Measurements from ENCODE around the gene SLC31A1. TPM values are rescaled to one million over a fixed set of nuclear protein-coding genes. Genes with fewer than 3 reads are reported as not detected.

SLC31A1 gene
- total RNA-seq, 4 donors from 2014 or later, result 17.1 to 46.3 (median 27.2) TPM

- Histone ChIP-seq H3K4me3 (no peak overlapping the region), H3K27ac (no peak overlapping the region), H3K9me3 (no peaks in the 10 kb centered on the region), H3K4me1 (no peaks in the 10 kb centered on the region), H3K27me3 (no peaks in the 10 kb centered on the region), H3K36me3 (peaks cover 89% of the 10 kb centered on the region)
- no peak for DNase-seq (ENCODE audit: low spot score in 2 of 2)
- 0% methylated on average over 1 of the region's 1 CpG for WGBS
- no peak for TF ChIP-seq CTCF (IDR thresholded peaks at IDR 0.05)
- no peak for TF ChIP-seq EP300 (IDR thresholded peaks at IDR 0.05)
- TF ChIP-seq POLR2AphosphoS5 (IDR thresholded peaks at IDR 0.05), result no peak
- no peak for TF ChIP-seq POLR2A (IDR thresholded peaks at IDR 0.05)
Measured at GRCh38 chr9:113179839-113180238, 41.5 kb upstream of the SLC31A1 start.

- no peak overlapping the region for H3K4me3 ChIP-seq
- no peaks in the 10 kb centered on the region for H3K4me1 ChIP-seq
- H3K27me3 ChIP-seq, result no peaks in the 10 kb centered on the region
- peaks cover 95% of the 10 kb centered on the region for H3K36me3 ChIP-seq
- H3K9me3 ChIP-seq, result no peaks in the 10 kb centered on the region
- TF ChIP-seq CTCF (IDR thresholded peaks at IDR 0.05), result no peak
- no peak for TF ChIP-seq POLR2AphosphoS5 (IDR thresholded peaks at IDR 0.05)
- TF ChIP-seq POLR2A (IDR thresholded peaks at IDR 0.05), result no peak
- TF ChIP-seq EP300 (IDR thresholded peaks at IDR 0.05), result no peak
- no peak overlapping the region for H3K27ac ChIP-seq
- no peak for DNase-seq (ENCODE audit: low spot score in 2 of 2)
Measured at GRCh38 chr9:113181165-113181564, 40.2 kb upstream of the SLC31A1 start.

- Histone ChIP-seq H3K4me1 (peaks cover 14% of the 10 kb centered on the region), H3K27ac (no peak overlapping the region), H3K36me3 (peaks cover 92% of the 10 kb centered on the region), H3K27me3 (no peaks in the 10 kb centered on the region), H3K4me3 (no peak overlapping the region), H3K9me3 (no peaks in the 10 kb centered on the region)
- 94% methylated on average over 2 of the region's 2 CpGs for WGBS
- TF ChIP-seq POLR2AphosphoS5 (IDR thresholded peaks at IDR 0.05), result no peak
- TF ChIP-seq POLR2A (IDR thresholded peaks at IDR 0.05), result no peak
- no peak for TF ChIP-seq CTCF (IDR thresholded peaks at IDR 0.05)
- TF ChIP-seq EP300 (IDR thresholded peaks at IDR 0.05), result no peak
- DNase-seq (ENCODE audit: low spot score in 2 of 2), result no peak
Measured at GRCh38 chr9:113183956-113184488, 37.3 kb upstream of the SLC31A1 start.

- DNase-seq (ENCODE audit: low spot score in 2 of 2), result no peak
- Histone ChIP-seq H3K36me3 (peaks cover 87% of the 10 kb centered on the region), H3K9me3 (no peaks in the 10 kb centered on the region), H3K4me1 (peaks cover 14% of the 10 kb centered on the region), H3K4me3 (no peak overlapping the region), H3K27me3 (no peaks in the 10 kb centered on the region), H3K27ac (no peak overlapping the region)
- TF ChIP-seq POLR2AphosphoS5 (IDR thresholded peaks at IDR 0.05) (no peak), CTCF (IDR thresholded peaks at IDR 0.05) (no peak), POLR2A (IDR thresholded peaks at IDR 0.05) (no peak), EP300 (IDR thresholded peaks at IDR 0.05) (no peak)
- 79% methylated on average over 2 of the region's 2 CpGs for WGBS
Measured at GRCh38 chr9:113184539-113184938, 36.8 kb upstream of the SLC31A1 start.

- Histone ChIP-seq H3K4me3 (no peak overlapping the region), H3K4me1 (peaks cover 14% of the 10 kb centered on the region), H3K27ac (no peak overlapping the region), H3K36me3 (peaks cover 89% of the 10 kb centered on the region), H3K9me3 (no peaks in the 10 kb centered on the region), H3K27me3 (no peaks in the 10 kb centered on the region)
- WGBS, result 86% methylated on average over 4 of the region's 4 CpGs
- TF ChIP-seq POLR2A (IDR thresholded peaks at IDR 0.05), result no peak
- no peak for TF ChIP-seq CTCF (IDR thresholded peaks at IDR 0.05)
- TF ChIP-seq EP300 (IDR thresholded peaks at IDR 0.05), result no peak
- no peak for TF ChIP-seq POLR2AphosphoS5 (IDR thresholded peaks at IDR 0.05)
- DNase-seq (ENCODE audit: low spot score in 2 of 2), result no peak
Measured at GRCh38 chr9:113185271-113185670, 36.1 kb upstream of the SLC31A1 start.
